HepG2 (cell line): Measurements from ENCODE around the gene ZCWPW2. TPM values are rescaled to one million over a fixed set of nuclear protein-coding genes. Genes with fewer than 3 reads are reported as not detected.

Experiments
- HNF4A ChIP-seq: sonication (generic); formaldehyde crosslinking; IDR thresholded peaks from 2 replicates; pipeline ENCODE4 v1.4.0; 2020; ENCODE audit warnings: missing genetic modification reagents
- MTA1 ChIP-seq: sonication (generic); formaldehyde crosslinking; IDR thresholded peaks from 2 replicates; pipeline ENCODE4 v1.4.0; 2020; ENCODE audit warnings: missing genetic modification reagents, mild to moderate bottlenecking, borderline replicate concordance
- MTA3 ChIP-seq: sonication (generic); formaldehyde crosslinking; IDR thresholded peaks from 2 replicates; pipeline ENCODE4 v1.4.0; 2020; ENCODE audit warnings: missing genetic modification reagents
- NCOR1 ChIP-seq: fragments of 200-600 bp; sonication (generic); IDR thresholded peaks from 2 replicates; pipeline ENCODE4 v1.7.0; 2017; ENCODE audit warnings: antibody characterized with exemption, low read length, borderline replicate concordance
- SOX13 ChIP-seq, 3 experiments: fragments of 450-650 bp in 1 of 3; sonication (generic) in 1 of 3; formaldehyde crosslinking in 1 of 3; IDR thresholded peaks in 2 of 3; conservative IDR thresholded peaks in 1 of 3; 2 replicates each; pipeline versions ENCODE4 v1.5.0 to v1.6.1; 2016 to 2020; ENCODE audit warnings: antibody characterized with exemption in 1 of 3, mild to moderate bottlenecking in 1 of 3, missing compliant biosample characterization in 1 of 3, missing genetic modification reagents in 1 of 3, moderate library complexity in 1 of 3
- TCF7 ChIP-seq: sonication (generic); IDR thresholded peaks from 2 replicates; pipeline ENCODE4 v1.6.1; 2016; ENCODE audit warnings: antibody characterized with exemption, low read depth
- ZMYM4 ChIP-seq: sonication (generic); formaldehyde crosslinking; IDR thresholded peaks from 2 replicates; pipeline ENCODE4 v1.8.1; 2023; ENCODE audit warnings: mild to moderate bottlenecking, missing genetic modification reagents
- ZNF451 ChIP-seq: sonication (generic); formaldehyde crosslinking; IDR thresholded peaks from 2 replicates; pipeline ENCODE4 v1.5.0; 2020; ENCODE audit warnings: mild to moderate bottlenecking, missing genetic modification reagents
- polyA plus RNA-seq, 8 experiments: library from polyadenylated mRNA; depleted of rRNA in 3 of 8; stranded (reverse) in 7 of 8; unstranded in 1 of 8; fragments of >200 nt; fragmentation: Illumina TruSeq in 4 of 8; extraction: Trizol in 4 of 8; gene quantifications; 2 replicates each; pipeline versions ENCODE4 v1.2.1 to v1.2.3, GENCODE V29; 2011 to 2016; ENCODE audit warnings: low read depth in 4 of 8, missing spikeins in 1 of 8, mixed read lengths in 1 of 8; ENCODE audit not compliant: insufficient read depth in 1 of 8
- total RNA-seq, 5 experiments: library from RNA; depleted of rRNA; stranded (reverse); fragments of >200 nt; fragmentation: Illumina TruSeq; extraction: Trizol; gene quantifications; 2 replicates each; pipeline ENCODE4 v1.2.3, GENCODE V29; 2016; ENCODE audit warnings: low read depth in 1 of 5
- TF ChIP-seq, protein P1 (sequence below): sonication (generic); formaldehyde crosslinking; IDR thresholded peaks from 2 replicates; pipeline ENCODE4 v1.5.1; 2020; ENCODE audit warnings: mild to moderate bottlenecking, missing genetic modification reagents, borderline replicate concordance
- TF ChIP-seq, protein P2 (sequence below): sonication (generic); formaldehyde crosslinking; IDR thresholded peaks from 2 replicates; pipeline ENCODE4 v1.8.1; 2023; ENCODE audit warnings: mild to moderate bottlenecking, missing genetic modification reagents, borderline replicate concordance

Gene ZCWPW2
- total and polyA plus RNA-seq, 2 of the 13 experiments (the other 11 are each of a cell fraction or from before 2014, with no cell fraction given), result 0.17 to 0.53 TPM

- TF ChIP-seq, protein P1, sequence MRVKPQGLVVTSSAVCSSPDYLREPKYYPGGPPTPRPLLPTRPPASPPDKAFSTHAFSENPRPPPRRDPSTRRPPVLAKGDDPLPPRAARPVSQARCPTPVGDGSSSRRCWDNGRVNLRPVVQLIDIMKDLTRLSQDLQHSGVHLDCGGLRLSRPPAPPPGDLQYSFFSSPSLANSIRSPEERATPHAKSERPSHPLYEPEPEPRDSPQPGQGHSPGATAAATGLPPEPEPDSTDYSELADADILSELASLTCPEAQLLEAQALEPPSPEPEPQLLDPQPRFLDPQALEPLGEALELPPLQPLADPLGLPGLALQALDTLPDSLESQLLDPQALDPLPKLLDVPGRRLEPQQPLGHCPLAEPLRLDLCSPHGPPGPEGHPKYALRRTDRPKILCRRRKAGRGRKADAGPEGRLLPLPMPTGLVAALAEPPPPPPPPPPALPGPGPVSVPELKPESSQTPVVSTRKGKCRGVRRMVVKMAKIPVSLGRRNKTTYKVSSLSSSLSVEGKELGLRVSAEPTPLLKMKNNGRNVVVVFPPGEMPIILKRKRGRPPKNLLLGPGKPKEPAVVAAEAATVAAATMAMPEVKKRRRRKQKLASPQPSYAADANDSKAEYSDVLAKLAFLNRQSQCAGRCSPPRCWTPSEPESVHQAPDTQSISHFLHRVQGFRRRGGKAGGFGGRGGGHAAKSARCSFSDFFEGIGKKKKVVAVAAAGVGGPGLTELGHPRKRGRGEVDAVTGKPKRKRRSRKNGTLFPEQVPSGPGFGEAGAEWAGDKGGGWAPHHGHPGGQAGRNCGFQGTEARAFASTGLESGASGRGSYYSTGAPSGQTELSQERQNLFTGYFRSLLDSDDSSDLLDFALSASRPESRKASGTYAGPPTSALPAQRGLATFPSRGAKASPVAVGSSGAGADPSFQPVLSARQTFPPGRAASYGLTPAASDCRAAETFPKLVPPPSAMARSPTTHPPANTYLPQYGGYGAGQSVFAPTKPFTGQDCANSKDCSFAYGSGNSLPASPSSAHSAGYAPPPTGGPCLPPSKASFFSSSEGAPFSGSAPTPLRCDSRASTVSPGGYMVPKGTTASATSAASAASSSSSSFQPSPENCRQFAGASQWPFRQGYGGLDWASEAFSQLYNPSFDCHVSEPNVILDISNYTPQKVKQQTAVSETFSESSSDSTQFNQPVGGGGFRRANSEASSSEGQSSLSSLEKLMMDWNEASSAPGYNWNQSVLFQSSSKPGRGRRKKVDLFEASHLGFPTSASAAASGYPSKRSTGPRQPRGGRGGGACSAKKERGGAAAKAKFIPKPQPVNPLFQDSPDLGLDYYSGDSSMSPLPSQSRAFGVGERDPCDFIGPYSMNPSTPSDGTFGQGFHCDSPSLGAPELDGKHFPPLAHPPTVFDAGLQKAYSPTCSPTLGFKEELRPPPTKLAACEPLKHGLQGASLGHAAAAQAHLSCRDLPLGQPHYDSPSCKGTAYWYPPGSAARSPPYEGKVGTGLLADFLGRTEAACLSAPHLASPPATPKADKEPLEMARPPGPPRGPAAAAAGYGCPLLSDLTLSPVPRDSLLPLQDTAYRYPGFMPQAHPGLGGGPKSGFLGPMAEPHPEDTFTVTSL (CRISPR knock-in tag), result peak; percentile 75; the same call in 1 of the 2 replicates
- TF ChIP-seq NCOR1 (peak; percentile 80; the same call in 1 of the 2 replicates), ZMYM4 (CRISPR knock-in tag) (peak; percentile 38; the same call in 1 of the 2 replicates), MTA3 (CRISPR knock-in tag) (no peak), MTA1 (CRISPR knock-in tag) (no peak), TCF7 (peak; percentile 80), ZNF451 (CRISPR knock-in tag) (no peak), HNF4A (CRISPR knock-in tag) (peak; percentile 79), SOX13 (IDR thresholded peaks at IDR 0.05) (no peak), SOX13 (CRISPR knock-in tag; conservative IDR thresholded peaks at IDR 0.05 in 1 of 2, IDR thresholded peaks at IDR 0.05 in 1 of 2) (peak in 1 of 2 experiments; percentile 85; a peak in 2 of 4 replicates)
- TF ChIP-seq, protein P2, sequence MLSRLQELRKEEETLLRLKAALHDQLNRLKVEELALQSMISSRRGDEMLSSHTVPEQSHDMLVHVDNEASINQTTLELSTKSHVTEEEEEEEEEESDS (CRISPR knock-in tag), result no peak
- TF ChIP-seq, all 625 proteins: peak for 44
Observed at GRCh38 chr3:28320981-28321380, 27.5 kb upstream of the ZCWPW2 start (continued).
